Left ventricle myocardium inferior (tissue), 1 donor: Measurements from ENCODE around the gene EIF1AX. TPM values are rescaled to one million over a fixed set of nuclear protein-coding genes. Genes with fewer than 3 reads are reported as not detected.
"Not testable (repeated sequence)": the region's sequence is repeated elsewhere in the genome, so short reads cannot be mapped to it uniquely, and the experiment has no call there.

Experiments used
- DNase-seq: peaks from one replicate; pipeline ENCODE4 v3.0.0-alpha.2; 2020
- H3K27ac ChIP-seq: fragments of 200-600 bp; replicated peaks from 2 replicates; pipeline ENCODE4 v1.8.0; 2021
- H3K27me3 ChIP-seq: fragments of 200-600 bp; 2 replicates; pipeline ENCODE4 v1.8.0; 2021; ENCODE audit warnings: low read depth
- H3K36me3 ChIP-seq: fragments of 200-600 bp; 2 replicates; pipeline ENCODE4 v1.8.0; 2021
- H3K4me1 ChIP-seq: fragments of 200-600 bp; 2 replicates; pipeline ENCODE4 v1.8.0; 2021
- H3K4me3 ChIP-seq: fragments of 200-600 bp; 2 replicates; pipeline ENCODE4 v1.8.0; 2021; ENCODE audit warnings: mild to moderate bottlenecking, moderate library complexity
- H3K9me3 ChIP-seq: fragments of 200-600 bp; replicated peaks from 2 replicates; pipeline ENCODE4 v1.8.0; 2021
- intact Hi-C: fragments of 100-400 bp; cut with micrococcal nuclease; formaldehyde crosslinking; loops from one replicate; pipeline ENCODE4 v1.11.0; 2022
- total RNA-seq: library from RNA; stranded (reverse); fragmentation: NEBNext Ultra II Directional; extraction: Animal tissue kit (Norgen Biotek cat#: 25700); gene quantifications from one replicate; pipeline ENCODE4 v1.2.1, GENCODE V29; 2021
- TF ChIP-seq, protein P1 (sequence below): fragments of 200-600 bp; IDR thresholded peaks from 2 replicates; pipeline ENCODE4 v1.8.0; 2021; ENCODE audit warnings: antibody characterized with exemption, mild to moderate bottlenecking, borderline replicate concordance
- donor health status: DM: no; HTN: yes; CAD: no; lungs with severe emphysema.

The EIF1AX gene
- total RNA-seq, 1 donor from 2014 or later: 56.8 TPM

GRCh38 chrX:20128670-20129069 is 13.0 kb downstream of the EIF1AX start:
- no peak for DNase-seq
- Histone ChIP-seq H3K4me1 (no peaks in the 10 kb centered on the region), H3K36me3 (peaks cover 36% of the 10 kb centered on the region), H3K27ac (no peak overlapping the region), H3K27me3 (no peaks in the 10 kb centered on the region), H3K4me3 (no peak overlapping the region), H3K9me3 (no peaks in the 10 kb centered on the region)
- TF ChIP-seq, protein P1, sequence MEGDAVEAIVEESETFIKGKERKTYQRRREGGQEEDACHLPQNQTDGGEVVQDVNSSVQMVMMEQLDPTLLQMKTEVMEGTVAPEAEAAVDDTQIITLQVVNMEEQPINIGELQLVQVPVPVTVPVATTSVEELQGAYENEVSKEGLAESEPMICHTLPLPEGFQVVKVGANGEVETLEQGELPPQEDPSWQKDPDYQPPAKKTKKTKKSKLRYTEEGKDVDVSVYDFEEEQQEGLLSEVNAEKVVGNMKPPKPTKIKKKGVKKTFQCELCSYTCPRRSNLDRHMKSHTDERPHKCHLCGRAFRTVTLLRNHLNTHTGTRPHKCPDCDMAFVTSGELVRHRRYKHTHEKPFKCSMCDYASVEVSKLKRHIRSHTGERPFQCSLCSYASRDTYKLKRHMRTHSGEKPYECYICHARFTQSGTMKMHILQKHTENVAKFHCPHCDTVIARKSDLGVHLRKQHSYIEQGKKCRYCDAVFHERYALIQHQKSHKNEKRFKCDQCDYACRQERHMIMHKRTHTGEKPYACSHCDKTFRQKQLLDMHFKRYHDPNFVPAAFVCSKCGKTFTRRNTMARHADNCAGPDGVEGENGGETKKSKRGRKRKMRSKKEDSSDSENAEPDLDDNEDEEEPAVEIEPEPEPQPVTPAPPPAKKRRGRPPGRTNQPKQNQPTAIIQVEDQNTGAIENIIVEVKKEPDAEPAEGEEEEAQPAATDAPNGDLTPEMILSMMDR: no peak
- intact Hi-C loops: no loop called here

DNA sequence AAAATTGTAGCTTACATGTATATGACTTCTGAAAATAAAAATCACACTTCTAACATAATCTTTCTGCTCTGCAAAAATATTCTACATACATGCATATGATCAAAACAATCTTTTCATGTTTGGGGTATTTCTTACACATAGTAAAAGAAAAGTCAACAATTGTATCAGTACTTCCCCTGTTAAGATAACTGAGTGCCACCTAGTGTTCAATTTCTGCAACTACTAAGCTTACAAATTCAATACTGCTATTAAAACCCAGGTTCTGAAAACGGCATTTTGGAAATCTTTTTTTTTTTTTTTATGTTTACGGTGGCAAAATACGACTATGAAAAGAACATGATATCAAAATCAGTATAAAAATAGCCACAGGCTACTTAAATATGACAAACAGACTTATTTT is 14.2 kb downstream of the EIF1AX start:
- H3K27ac ChIP-seq, H3K9me3 ChIP-seq, H3K4me3 ChIP-seq, H3K27me3 ChIP-seq, H3K4me1 ChIP-seq, DNase-seq, intact Hi-C loops: not testable (repeated sequence)
- TF ChIP-seq, protein P1: peak; percentile 46
- peaks cover 28% of the 10 kb centered on the region for H3K36me3 ChIP-seq

DNA sequence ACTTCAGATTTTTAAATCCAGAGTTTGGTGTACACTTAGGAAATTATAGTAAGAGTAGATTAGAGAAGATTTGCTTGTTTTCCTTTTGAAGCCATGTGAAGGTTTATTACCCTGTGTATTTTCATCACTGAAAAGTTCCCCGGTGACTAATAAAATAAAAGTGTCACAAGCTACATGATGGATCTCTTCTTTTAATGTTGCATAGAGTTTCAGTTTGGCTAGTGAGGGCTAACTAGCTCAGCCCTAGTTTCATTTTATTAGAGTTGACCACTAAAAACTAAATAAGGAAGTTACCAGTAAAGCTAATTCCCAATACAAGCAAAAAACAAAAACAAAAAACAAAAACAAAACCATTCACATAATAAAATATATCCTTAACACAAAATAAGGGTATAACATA is 14.8 kb downstream of the EIF1AX start:
- H3K4me3 ChIP-seq, DNase-seq, H3K4me1 ChIP-seq, H3K27me3 ChIP-seq, H3K27ac ChIP-seq, intact Hi-C loops, H3K9me3 ChIP-seq: not testable (repeated sequence)
- peaks cover 28% of the 10 kb centered on the region for H3K36me3 ChIP-seq

DNA sequence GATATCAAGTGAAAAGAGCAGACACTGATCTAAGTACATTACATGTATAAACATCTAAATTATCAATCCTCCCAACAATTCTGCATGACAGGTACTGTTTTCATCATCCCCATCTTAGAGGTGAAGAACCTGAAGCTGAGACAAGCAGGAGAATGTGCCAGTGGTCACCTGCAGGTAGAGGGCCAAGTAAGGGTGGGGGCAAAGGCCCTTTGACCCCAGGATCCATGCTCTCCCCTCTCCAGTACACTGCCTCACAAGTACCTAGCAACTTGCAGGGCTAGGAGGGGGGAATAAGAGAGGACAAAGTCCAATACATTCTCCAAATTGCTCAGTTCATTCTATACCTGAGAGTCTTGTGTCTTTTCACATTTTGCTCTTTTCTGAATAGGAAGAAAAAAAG is 16.7 kb downstream of the EIF1AX start:
- H3K27ac ChIP-seq: no peak overlapping the region
- no peaks in the 10 kb centered on the region for H3K4me1 ChIP-seq
- H3K36me3 ChIP-seq: peaks cover 10% of the 10 kb centered on the region
- no peaks in the 10 kb centered on the region for H3K27me3 ChIP-seq
- no peak for DNase-seq
- H3K9me3 ChIP-seq: no peaks in the 10 kb centered on the region
- TF ChIP-seq, protein P1: no peak
- intact Hi-C loops: no loop called here
- no peak overlapping the region for H3K4me3 ChIP-seq

DNA sequence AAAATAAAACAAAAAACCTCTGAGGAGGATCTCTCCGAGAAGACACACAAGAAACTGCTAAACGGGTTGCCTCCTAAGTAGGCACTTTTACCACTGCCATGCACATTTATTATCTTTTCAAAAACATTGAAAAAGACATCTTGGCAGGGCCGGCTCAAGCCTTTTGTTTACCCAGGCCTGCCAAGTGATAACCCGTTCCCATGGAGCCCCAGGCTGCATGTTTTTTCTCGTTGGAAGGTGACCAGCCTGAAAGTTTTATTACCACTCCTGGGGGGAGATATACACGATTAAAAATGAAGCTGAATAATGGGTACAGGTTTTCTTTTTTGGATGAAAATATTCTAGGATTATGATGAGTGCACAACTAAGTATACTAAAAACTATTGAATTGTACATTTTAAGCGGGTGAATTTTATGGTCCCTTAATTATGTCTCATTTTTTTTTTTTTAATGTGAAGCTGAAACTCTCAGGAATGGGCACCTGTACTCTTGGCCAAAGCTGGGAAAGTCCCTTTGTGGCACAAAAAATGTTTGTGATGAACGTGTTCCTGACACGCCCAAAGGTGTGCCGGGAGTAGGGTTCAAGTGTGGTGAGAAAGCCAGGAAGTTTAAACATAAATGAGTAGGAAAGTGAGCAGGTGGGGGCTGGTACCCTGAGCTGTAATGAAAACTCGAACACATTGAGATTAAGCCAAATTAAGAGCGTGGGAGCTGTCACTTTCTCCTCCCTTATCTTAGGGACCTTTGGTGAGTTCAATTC is 23.4 kb downstream of the EIF1AX start:
- no peak overlapping the region for H3K27ac ChIP-seq
- H3K27me3 ChIP-seq: peaks cover 18% of the 10 kb centered on the region
- DNase-seq: no peak
- no peaks in the 10 kb centered on the region for H3K36me3 ChIP-seq
- no peaks in the 10 kb centered on the region for H3K9me3 ChIP-seq
- peaks cover 3% of the 10 kb centered on the region for H3K4me1 ChIP-seq
- H3K4me3 ChIP-seq: no peak overlapping the region
- TF ChIP-seq, protein P1: no peak
- intact Hi-C loops: no loop called here

DNA sequence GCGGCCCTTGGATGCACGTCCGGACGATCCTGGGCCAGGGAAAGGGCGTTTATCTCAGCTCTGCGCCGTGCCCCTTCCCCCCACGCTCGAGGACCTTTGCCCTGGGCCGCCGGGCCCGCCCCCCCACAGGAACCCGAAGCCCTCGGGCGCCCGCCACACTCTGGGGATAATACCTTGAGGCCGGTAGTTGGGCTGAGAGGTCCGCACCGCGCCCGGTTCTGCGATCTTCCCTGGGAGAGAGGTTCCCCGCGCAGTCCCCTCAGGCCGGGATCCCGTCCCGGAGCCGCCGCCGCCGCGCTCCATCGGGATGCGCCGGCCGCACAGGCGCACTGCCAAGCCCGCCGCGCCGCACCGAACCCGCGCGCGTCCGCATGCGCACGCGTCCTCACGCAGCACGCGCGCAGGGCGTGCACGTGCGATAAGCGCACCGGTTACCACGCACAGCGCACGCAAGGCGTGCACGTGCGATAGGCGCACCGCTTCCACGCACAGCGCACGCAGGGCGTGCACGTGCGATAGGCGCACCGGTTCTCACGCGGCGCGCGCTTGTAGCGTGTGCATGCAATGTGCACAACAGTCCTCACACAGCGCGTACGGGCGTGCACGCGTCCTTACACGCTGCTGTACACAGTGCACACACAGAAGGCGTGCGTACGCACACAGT is 24.9 kb downstream of the EIF1AX start, which contains the start of gene MAP7D2:
MAP7D2 (minus strand) TSS at position 331 of the 664 bp plus-strand sequence; CDS start at position 303, 28 bp downstream.
- TF ChIP-seq, protein P1: no peak
- intact Hi-C loops: no loop called here
- H3K27me3 ChIP-seq: peaks cover 18% of the 10 kb centered on the region
- H3K27ac ChIP-seq: no peak within 1 kb of the TSS
- no peaks in the 10 kb centered on the region for H3K9me3 ChIP-seq
- H3K36me3 ChIP-seq: no peaks in the 10 kb centered on the region
- H3K4me1 ChIP-seq: peaks cover 3% of the 10 kb centered on the region
- no peak for DNase-seq
- peak within 1 kb of the TSS; percentile 58 for H3K4me3 ChIP-seq
